ENCODE measurements around the gene NUAK2.

Gene NUAK2

DNA sequence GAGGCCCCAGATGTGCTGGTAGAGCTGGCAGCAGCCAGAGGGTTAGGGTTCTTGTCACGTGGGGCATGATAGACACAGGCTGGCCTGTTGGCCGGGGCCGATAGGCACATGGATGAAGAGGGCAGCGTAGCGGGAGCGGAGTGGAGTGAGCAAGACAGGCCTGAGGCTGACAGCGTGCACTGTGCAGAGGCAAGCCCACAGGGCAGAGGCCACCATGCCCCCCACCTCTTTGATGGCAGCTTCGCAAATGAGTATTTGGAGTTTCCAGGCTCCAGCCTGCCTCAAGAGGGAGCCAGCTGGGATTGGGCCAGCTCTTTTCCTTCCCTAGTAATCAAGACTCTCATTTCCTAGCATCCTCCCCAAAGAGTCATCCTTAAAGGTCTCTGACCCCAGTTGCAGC, 50.3 kb downstream of the NUAK2 start:
- H3K9me3 ChIP-seq (ENCODE audit: low read depth, low read length) = no peaks in the 10 kb centered on the region
- H3K36me3 ChIP-seq (ENCODE audit: insufficient read depth, low read length) = no peaks in the 10 kb centered on the region
- DNase-seq (ENCODE audit: low read depth, low spot score) = no peak
- H3K27ac ChIP-seq = no peak overlapping the region
- H3K4me3 ChIP-seq = no peak overlapping the region
- no peak overlapping the region for H3K9ac ChIP-seq (ENCODE audit: insufficient read length)
- TF ChIP-seq EZH2 (IDR thresholded peaks at IDR 0.05) = no peak
- no peak for TF ChIP-seq FOXP2 (optimal IDR thresholded peaks at IDR 0.05; ENCODE audit: control extremely low read depth, extremely low read length, insufficient read depth)
- TF ChIP-seq POLR2AphosphoS5 (IDR thresholded peaks at IDR 0.05; ENCODE audit: borderline replicate concordance, low read depth, low read length) = no peak

DNA sequence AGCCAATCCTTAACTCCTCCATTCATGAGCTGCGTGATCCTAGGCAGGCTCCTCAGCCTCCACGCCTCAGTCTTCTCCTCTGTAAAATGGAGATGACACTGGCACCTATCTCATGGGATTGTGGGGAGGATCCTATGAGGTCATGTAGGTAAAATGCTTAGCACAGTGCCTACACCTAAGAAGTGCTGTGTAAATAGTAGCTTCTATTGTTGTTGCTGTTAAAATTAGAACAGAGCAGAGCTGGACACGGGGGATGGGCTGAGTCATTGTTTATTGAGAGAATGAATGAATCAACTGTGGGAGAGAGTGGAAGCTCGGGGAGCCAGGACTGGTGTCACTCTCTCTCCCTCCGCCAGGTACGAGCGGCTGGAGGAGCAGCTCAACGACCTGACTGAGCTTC, 50.8 kb downstream of the NUAK2 start:
- TF ChIP-seq POLR2AphosphoS5 (IDR thresholded peaks at IDR 0.05; ENCODE audit: borderline replicate concordance, low read depth, low read length) = no peak
- TF ChIP-seq EZH2 (IDR thresholded peaks at IDR 0.05) = no peak
- no peak for TF ChIP-seq FOXP2 (optimal IDR thresholded peaks at IDR 0.05; ENCODE audit: control extremely low read depth, extremely low read length, insufficient read depth)
- Histone ChIP-seq H3K4me3 (no peak overlapping the region), H3K9me3 (ENCODE audit: low read depth, low read length) (no peaks in the 10 kb centered on the region), H3K36me3 (ENCODE audit: insufficient read depth, low read length) (no peaks in the 10 kb centered on the region), H3K9ac (ENCODE audit: insufficient read length) (no peak overlapping the region), H3K27ac (no peak overlapping the region)
- no peak for DNase-seq (ENCODE audit: low read depth, low spot score)

DNA sequence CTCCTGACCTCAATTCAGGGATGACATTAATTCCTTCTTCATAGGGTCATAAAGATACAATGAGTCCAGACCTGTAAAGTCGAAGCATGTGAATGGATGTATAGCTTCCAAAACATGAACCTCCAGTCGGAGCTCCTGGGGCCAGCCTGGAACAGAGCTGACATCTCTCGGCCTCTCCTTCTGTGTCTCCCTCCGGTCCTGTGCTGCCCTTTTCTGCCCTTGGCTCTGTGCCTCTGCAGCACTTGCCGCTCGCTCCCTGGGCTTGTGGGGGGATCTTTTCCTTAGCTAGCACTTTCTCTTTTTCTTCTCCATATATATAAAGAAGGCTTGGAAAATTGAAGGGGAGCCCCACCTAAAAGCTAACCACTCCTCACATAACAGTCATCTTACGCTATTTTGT, 51.3 kb downstream of the NUAK2 start:
- DNase-seq (ENCODE audit: low read depth, low spot score) = no peak
- TF ChIP-seq POLR2AphosphoS5 (IDR thresholded peaks at IDR 0.05; ENCODE audit: borderline replicate concordance, low read depth, low read length) (no peak), FOXP2 (optimal IDR thresholded peaks at IDR 0.05; ENCODE audit: control extremely low read depth, extremely low read length, insufficient read depth) (no peak), EZH2 (IDR thresholded peaks at IDR 0.05) (no peak)
- no peaks in the 10 kb centered on the region for H3K36me3 ChIP-seq (ENCODE audit: insufficient read depth, low read length)
- no peak overlapping the region for H3K27ac ChIP-seq
- no peak overlapping the region for H3K9ac ChIP-seq (ENCODE audit: insufficient read length)
- H3K4me3 ChIP-seq = no peak overlapping the region
- H3K9me3 ChIP-seq (ENCODE audit: low read depth, low read length) = no peaks in the 10 kb centered on the region

DNA sequence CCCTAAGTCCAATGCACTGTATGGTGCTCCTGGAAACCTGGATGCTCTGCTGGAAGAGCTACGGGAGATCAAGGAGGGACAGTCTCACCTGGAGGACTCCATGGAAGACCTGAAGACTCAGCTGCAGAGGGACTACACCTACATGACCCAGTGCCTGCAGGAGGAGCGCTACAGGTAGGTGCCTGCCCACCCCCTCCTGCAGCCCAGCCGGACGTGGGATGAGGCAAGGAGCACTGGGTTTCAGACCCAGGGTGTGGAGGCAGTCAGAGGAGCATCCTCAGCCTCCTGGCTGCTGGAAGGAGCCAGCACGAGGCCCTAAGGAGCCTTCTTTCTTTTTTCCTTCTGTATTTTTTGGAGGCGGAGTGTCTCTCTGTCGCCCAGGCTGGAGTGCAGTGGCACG, 51.8 kb downstream of the NUAK2 start:
- DNase-seq (ENCODE audit: low read depth, low spot score) = no peak

DNA sequence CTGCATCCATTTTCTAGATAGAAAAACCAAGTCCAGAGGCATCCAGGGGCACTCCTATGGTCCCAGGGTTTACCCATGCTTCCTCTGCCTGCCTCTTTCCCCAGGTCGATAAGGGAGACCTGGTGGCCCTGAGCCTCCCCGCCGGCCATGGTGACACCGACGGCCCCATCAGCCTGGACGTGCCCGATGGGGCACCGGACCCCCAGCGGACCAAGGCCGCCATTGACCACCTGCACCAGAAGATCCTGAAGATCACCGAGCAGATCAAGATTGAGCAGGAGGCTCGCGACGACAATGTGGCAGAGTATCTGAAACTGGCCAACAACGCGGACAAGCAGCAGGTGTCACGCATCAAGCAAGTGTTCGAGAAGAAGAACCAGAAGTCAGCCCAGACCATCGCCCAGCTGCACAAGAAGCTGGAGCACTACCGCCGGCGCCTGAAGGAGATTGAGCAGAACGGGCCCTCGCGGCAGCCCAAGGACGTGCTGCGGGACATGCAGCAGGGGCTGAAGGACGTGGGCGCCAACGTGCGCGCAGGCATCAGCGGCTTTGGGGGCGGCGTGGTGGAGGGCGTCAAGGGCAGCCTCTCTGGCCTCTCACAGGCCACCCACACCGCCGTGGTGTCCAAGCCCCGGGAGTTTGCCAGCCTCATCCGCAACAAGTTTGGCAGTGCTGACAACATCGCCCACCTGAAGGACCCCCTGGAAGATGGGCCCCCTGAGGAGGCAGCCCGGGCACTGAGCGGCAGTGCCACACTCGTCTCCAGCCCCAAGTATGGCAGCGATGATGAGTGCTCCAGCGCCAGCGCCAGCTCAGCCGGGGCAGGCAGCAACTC, 52.5 kb downstream of the NUAK2 start:
- TF ChIP-seq POLR2AphosphoS5 (IDR thresholded peaks at IDR 0.05; ENCODE audit: borderline replicate concordance, low read depth, low read length) (no peak), FOXP2 (optimal IDR thresholded peaks at IDR 0.05; ENCODE audit: control extremely low read depth, extremely low read length, insufficient read depth) (no peak), EZH2 (IDR thresholded peaks at IDR 0.05) (no peak)
- H3K9me3 ChIP-seq (ENCODE audit: low read depth, low read length) = no peaks in the 10 kb centered on the region
- DNase-seq (ENCODE audit: low read depth, low spot score) = no peak

More for the DNA sequence above, 51.8 kb downstream of the NUAK2 start:
- no peaks in the 10 kb centered on the region for H3K9me3 ChIP-seq (ENCODE audit: low read depth, low read length)
- no peak overlapping the region for H3K27ac ChIP-seq
- no peak overlapping the region for H3K9ac ChIP-seq (ENCODE audit: insufficient read length)
- TF ChIP-seq POLR2AphosphoS5 (IDR thresholded peaks at IDR 0.05; ENCODE audit: borderline replicate concordance, low read depth, low read length) = no peak
- no peaks in the 10 kb centered on the region for H3K36me3 ChIP-seq (ENCODE audit: insufficient read depth, low read length)
- no peak overlapping the region for H3K4me3 ChIP-seq

DNA sequence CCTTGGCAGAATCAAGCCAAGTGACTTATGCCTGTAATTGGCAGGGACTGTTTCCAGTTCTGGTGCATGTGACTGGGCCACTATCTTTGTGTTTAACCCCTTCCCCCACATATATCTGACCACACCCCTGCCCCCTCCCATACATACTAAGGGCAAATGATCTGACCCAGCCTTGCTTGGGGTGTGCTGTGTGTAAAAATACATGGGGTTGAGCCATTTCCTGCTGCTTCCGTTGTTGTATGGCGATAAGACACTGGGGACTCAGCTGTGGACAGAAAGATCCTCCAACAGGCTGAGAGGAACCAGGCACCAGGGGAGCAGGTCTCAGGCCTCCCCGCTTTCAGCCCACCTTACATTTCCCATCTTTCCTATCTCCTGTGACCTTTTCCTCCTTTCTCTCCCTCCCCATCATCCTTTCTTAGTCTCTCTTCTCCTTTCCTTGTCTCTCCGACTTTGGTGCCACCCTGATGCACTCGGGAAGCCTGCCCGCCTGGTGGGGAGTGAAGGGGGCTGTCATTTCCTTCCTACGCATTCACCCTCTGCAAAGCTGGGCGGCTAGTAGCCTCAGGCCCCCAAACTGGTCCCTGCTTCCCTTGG, 54.1 kb downstream of the NUAK2 start:
- DNase-seq (ENCODE audit: low read depth, low spot score) = no peak
- no peak overlapping the region for H3K27ac ChIP-seq
- no peaks in the 10 kb centered on the region for H3K9me3 ChIP-seq (ENCODE audit: low read depth, low read length)
- no peaks in the 10 kb centered on the region for H3K36me3 ChIP-seq (ENCODE audit: insufficient read depth, low read length)
- no peak overlapping the region for H3K4me3 ChIP-seq
- no peak for TF ChIP-seq POLR2AphosphoS5 (IDR thresholded peaks at IDR 0.05; ENCODE audit: borderline replicate concordance, low read depth, low read length)
- no peak for TF ChIP-seq FOXP2 (optimal IDR thresholded peaks at IDR 0.05; ENCODE audit: control extremely low read depth, extremely low read length, insufficient read depth)
- TF ChIP-seq EZH2 (IDR thresholded peaks at IDR 0.05) = no peak
- no peak overlapping the region for H3K9ac ChIP-seq (ENCODE audit: insufficient read length)

More for the DNA sequence above, 52.5 kb downstream of the NUAK2 start:
- no peaks in the 10 kb centered on the region for H3K36me3 ChIP-seq (ENCODE audit: insufficient read depth, low read length)
- no peak overlapping the region for H3K27ac ChIP-seq
- H3K4me3 ChIP-seq = no peak overlapping the region
- no peak overlapping the region for H3K9ac ChIP-seq (ENCODE audit: insufficient read length)

DNA sequence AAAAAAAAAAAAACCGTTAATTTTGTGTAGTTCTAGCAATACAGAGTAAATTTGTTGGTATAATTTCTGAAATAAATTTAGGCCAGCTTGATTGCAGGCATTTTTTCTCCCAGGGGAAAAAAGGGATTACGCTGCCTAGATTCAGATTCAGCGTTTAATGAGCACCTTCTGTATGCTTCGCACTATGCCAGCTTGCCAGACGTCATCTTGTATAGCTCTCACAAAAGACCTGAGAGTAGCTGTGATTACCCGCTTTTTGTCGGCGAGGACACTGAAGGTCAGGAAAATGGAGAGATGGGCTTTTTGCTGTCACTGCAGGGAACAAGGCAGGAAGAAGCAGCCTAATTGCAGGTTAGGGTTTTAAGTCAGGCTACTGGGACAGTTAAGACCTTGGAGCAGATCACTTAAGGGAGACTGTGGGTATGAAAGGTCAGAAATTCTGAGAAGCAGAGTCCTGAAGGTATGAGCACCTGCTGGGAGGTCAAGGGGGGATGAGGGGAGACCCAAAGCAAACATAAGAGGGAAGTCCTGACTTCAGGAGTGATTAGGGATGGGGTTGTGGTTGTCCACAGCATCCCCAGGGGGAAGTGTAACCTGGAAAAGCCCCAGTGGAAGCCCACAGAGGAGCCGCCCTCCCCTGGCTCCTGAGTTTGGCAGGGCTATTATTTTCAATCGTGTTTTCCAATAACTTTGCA, 54.8 kb downstream of the NUAK2 start:
- H3K36me3 ChIP-seq (ENCODE audit: insufficient read depth, low read length) = no peaks in the 10 kb centered on the region
- H3K9ac ChIP-seq (ENCODE audit: insufficient read length) = no peak overlapping the region
- no peak overlapping the region for H3K4me3 ChIP-seq
- H3K9me3 ChIP-seq (ENCODE audit: low read depth, low read length) = no peaks in the 10 kb centered on the region
- DNase-seq (ENCODE audit: low read depth, low spot score) = no peak
- no peak overlapping the region for H3K27ac ChIP-seq
- no peak for TF ChIP-seq POLR2AphosphoS5 (IDR thresholded peaks at IDR 0.05; ENCODE audit: borderline replicate concordance, low read depth, low read length)

DNA sequence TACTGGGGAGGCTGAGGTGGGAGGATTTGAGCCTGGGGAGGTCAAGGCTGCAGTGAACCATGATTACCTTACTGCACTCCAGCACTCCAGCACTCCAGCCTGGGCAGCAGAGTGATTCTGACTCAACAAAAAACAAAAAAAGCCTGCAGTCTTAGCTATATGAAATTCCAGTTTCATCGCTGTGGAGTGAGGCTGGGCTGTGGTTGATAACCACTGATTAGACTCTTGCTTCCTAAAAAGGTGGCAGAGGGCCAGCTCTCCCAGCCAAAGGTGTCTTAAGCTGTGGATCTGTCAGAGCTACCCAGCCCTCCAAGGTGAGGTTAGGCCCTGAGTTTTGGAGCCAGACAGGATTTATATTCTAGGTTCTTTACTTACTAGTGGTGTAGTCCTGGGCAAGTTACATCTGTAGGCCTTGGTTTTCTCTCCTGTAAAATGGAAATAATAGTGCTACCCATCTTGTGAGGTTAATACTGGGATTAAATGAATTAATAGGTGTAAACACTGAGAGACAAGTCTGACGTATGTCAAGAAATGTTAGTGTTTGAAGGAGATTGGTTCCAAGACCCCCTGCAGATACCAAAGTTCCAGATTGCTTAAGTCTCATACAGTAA, 57.9 kb downstream of the NUAK2 start:
- Histone ChIP-seq H3K27ac (no peak overlapping the region), H3K4me3 (no peak overlapping the region), H3K36me3 (ENCODE audit: insufficient read depth, low read length) (no peaks in the 10 kb centered on the region), H3K9ac (ENCODE audit: insufficient read length) (no peak overlapping the region), H3K9me3 (ENCODE audit: low read depth, low read length) (no peaks in the 10 kb centered on the region)
- TF ChIP-seq EZH2 (IDR thresholded peaks at IDR 0.05) = no peak
- TF ChIP-seq FOXP2 (optimal IDR thresholded peaks at IDR 0.05; ENCODE audit: control extremely low read depth, extremely low read length, insufficient read depth) = no peak
- TF ChIP-seq POLR2AphosphoS5 (IDR thresholded peaks at IDR 0.05; ENCODE audit: borderline replicate concordance, low read depth, low read length) = no peak
- DNase-seq (ENCODE audit: low read depth, low spot score) = no peak
